Spleen (tissue), 11 donors: ENCODE results near the gene LCN6. TPM values are rescaled to one million over a fixed set of nuclear protein-coding genes. Genes with fewer than 3 reads are reported as not detected.

ENCODE experiments used
- DNase-seq: peaks from one replicate; pipeline ENCODE4 v3.0.0-alpha.2; 2020
- H3K27ac ChIP-seq, 8 donors: fragments of 200-600 bp; sonication (generic) in 7 of 8; 1 replicate in 4 of 8; 2 replicates in 4 of 8; pipeline versions ENCODE4 v1.5.0 to v1.8.0; 2016 to 2021; ENCODE audit warnings: inconsistent platforms in 4 of 8, mild to moderate bottlenecking in 4 of 8, moderate library complexity in 1 of 8
- H3K27me3 ChIP-seq, 7 donors: fragments of 200-600 bp; sonication (generic) in 6 of 7; replicated peaks in 1 of 7; 1 replicate in 4 of 7; 2 replicates in 3 of 7; pipeline versions ENCODE4 v1.5.0 to v1.8.0; 2016 to 2021; ENCODE audit warnings: inconsistent platforms in 3 of 7, mild to moderate bottlenecking in 1 of 7
- H3K36me3 ChIP-seq, 6 donors: fragments of 200-600 bp; sonication (generic) in 5 of 6; 1 replicate in 4 of 6; 2 replicates in 2 of 6; pipeline versions ENCODE4 v1.5.0 to v1.8.0; 2016 to 2021; ENCODE audit warnings: inconsistent platforms in 2 of 6
- H3K4me1 ChIP-seq, 6 donors: fragments of 200-600 bp; sonication (generic) in 5 of 6; 1 replicate in 3 of 6; 2 replicates in 3 of 6; pipeline versions ENCODE4 v1.5.0 to v1.8.0; 2016 to 2021; ENCODE audit warnings: inconsistent platforms in 3 of 6
- H3K4me3 ChIP-seq, 8 donors: fragments of 200-600 bp; sonication (generic) in 7 of 8; 1 replicate in 4 of 8; 2 replicates in 4 of 8; pipeline versions ENCODE4 v1.5.0 to v1.8.0; 2016 to 2021; ENCODE audit warnings: inconsistent platforms in 4 of 8, mild to moderate bottlenecking in 4 of 8, moderate library complexity in 2 of 8
- H3K9me3 ChIP-seq, 8 donors: fragments of 200-600 bp; sonication (generic) in 7 of 8; 1 replicate in 4 of 8; 2 replicates in 4 of 8; pipeline versions ENCODE4 v1.5.0 to v1.8.0; 2016 to 2021; ENCODE audit warnings: inconsistent platforms in 4 of 8
- POLR2A ChIP-seq, 3 donors: fragments of 450-650 bp; IDR thresholded peaks; one replicate each; pipeline ENCODE4 v1.5.1; 2017; ENCODE audit warnings: antibody characterized with exemption in 3 of 3, mild to moderate bottlenecking in 1 of 3
- POLR2AphosphoS5 ChIP-seq, 3 donors: sonication (generic); formaldehyde crosslinking; IDR thresholded peaks; one replicate each; pipeline ENCODE4 v1.5.1; 2017; ENCODE audit warnings: antibody characterized with exemption in 3 of 3
- WGBS, 5 donors: extraction: QIAGEN DNeasy Blood & Tissue Kit in 3 of 5; methylation state at CpG; one replicate each; pipeline versions ENCODE4 v1.1.5 to v1.1.7; 2013 to 2018; 5-methylcytosine and 5-hydroxymethylcytosine counted together
- intact Hi-C: fragments of 100-400 bp; cut with DNase I; formaldehyde crosslinking; loops from one replicate; pipeline ENCODE4 v1.15.0; 2023; ENCODE audit warnings: low total_unique reads
- polyA plus RNA-seq, 3 donors: library from polyadenylated mRNA; stranded (reverse); fragments of 200-250 nt; gene quantifications; one replicate each; pipeline ENCODE4 v1.2.1, GENCODE V29; 2013
- total RNA-seq, 7 donors: library from RNA; depleted of rRNA in 3 of 7; stranded (reverse); fragments of >200 nt in 3 of 7; fragmentation: NEBNext Ultra II Directional in 4 of 7; extraction: Animal tissue kit (Norgen Biotek cat#: 25700) in 4 of 7; gene quantifications; one replicate each; pipeline versions ENCODE4 v1.1.0 to v1.2.1, GENCODE V29; 2016 to 2021
- TF ChIP-seq, protein P1 (sequence below), 11 experiments: fragments of 200-600 bp in 7 of 11; fragments of 450-650 bp in 4 of 11; sonication (generic) in 4 of 11; IDR thresholded peaks in 8 of 11; conservative IDR thresholded peaks in 3 of 11; 1 replicate in 7 of 11; 2 replicates in 4 of 11; pipeline versions ENCODE4 v1.4.0 to v1.8.0; 2016 to 2021; ENCODE audit warnings: antibody characterized with exemption in 11 of 11, inconsistent platforms in 4 of 11, mild to moderate bottlenecking in 1 of 11
- donor health status: healthy with polysubstance abuse.
- donor health status: DM: no; HTN: no; CAD: no; lungs with moderate emphysema.
- donor health status: DM: no; HTN: no; CAD: no.
- donor health status: Bipolar disorder and iron deficiency.
- donor health status: healthy.
- donor health status: DM: no; HTN: no; CAD: no.
- donor health status: DM: yes; HTN: yes; CAD: no.

LCN6 gene
- total and polyA plus RNA-seq, 10 donors: 1.2 to 18.9 (median 4.4) TPM

DNA sequence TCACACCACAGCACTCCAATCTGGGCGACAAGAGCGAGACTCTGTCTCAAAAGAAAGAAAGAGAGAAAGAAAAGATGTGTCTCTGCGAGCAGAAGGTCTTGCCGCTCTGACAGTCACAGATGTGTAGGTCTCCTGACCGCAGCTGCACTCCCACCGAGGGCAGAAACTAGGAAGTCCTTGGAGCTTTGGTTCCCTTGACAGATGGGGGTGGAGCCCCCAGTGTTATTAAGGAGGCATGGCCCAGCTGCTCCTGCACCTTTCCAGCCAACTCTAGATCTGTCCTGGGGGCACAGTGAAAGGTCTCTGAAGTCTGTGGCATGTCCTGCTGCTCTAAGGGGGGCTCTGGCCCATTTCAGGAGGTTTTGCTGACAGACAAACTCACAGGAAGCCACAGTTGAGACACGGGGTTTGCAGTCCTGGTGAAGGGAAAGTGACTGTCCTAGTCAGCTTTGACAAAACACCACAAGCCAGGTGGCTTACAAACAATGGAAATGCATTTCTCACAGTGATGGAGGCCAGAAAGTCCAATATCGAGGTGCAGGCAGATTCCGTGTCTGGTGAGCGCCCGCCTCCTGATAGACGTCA lies 45.0 kb downstream of the LCN6 start:
- Histone ChIP-seq H3K4me3 (no peak overlapping the region), H3K9me3 (no peaks in the 10 kb centered on the region), H3K27me3 (peaks cover 0 to 28% (median 0%) of the 10 kb centered on the region in 7 donors), H3K27ac (no peak overlapping the region), H3K36me3 (no peaks in the 10 kb centered on the region), H3K4me1 (peaks cover 13 to 62% (median 37%) of the 10 kb centered on the region in 6 donors)
- 49 to 60% (median 57%) methylated on average over 11 to 12 of the region's 12 CpGs for WGBS, 5 donors
- intact Hi-C loops: no loop called here
- peak in 1 of 3 donors; percentile 37 for TF ChIP-seq POLR2AphosphoS5 (IDR thresholded peaks at IDR 0.05)
- TF ChIP-seq, protein P1, sequence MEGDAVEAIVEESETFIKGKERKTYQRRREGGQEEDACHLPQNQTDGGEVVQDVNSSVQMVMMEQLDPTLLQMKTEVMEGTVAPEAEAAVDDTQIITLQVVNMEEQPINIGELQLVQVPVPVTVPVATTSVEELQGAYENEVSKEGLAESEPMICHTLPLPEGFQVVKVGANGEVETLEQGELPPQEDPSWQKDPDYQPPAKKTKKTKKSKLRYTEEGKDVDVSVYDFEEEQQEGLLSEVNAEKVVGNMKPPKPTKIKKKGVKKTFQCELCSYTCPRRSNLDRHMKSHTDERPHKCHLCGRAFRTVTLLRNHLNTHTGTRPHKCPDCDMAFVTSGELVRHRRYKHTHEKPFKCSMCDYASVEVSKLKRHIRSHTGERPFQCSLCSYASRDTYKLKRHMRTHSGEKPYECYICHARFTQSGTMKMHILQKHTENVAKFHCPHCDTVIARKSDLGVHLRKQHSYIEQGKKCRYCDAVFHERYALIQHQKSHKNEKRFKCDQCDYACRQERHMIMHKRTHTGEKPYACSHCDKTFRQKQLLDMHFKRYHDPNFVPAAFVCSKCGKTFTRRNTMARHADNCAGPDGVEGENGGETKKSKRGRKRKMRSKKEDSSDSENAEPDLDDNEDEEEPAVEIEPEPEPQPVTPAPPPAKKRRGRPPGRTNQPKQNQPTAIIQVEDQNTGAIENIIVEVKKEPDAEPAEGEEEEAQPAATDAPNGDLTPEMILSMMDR (IDR thresholded peaks at IDR 0.05 in 8 of 11, conservative IDR thresholded peaks at IDR 0.05 in 3 of 11): no peak
- no peak for DNase-seq

DNA sequence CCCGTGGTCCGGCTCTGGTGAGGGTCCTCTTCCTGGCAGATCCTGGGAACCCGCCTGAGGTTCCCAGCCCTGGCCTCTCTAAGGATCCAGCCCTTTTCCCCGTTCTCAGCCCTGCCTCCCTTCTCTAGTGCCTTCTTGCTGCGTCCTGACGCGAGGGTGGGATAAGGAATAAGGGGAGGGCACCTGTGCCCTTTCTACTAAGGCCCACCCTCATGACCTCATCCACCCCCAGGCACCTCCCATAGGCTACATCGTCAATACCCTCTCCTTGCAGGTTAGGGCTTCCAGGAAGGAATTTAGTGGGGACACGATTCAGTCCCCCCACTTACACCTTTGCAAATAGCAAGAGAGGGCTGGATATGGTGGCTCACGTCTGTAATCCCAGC lies 46.7 kb downstream of the LCN6 start:
- DNase-seq: no peak
- Histone ChIP-seq H3K9me3 (no peaks in the 10 kb centered on the region), H3K27ac (peak overlapping the region in 4 of 8 donors; percentile 32 to 69 (median 44)), H3K27me3 (peaks cover 0 to 37% (median 8%) of the 10 kb centered on the region in 7 donors), H3K4me1 (peaks cover 13 to 76% (median 46%) of the 10 kb centered on the region in 6 donors), H3K4me3 (peak overlapping the region in 1 of 8 donors; percentile 51), H3K36me3 (no peaks in the 10 kb centered on the region)
- intact Hi-C loops: no loop called here
- TF ChIP-seq, protein P1 (IDR thresholded peaks at IDR 0.05 in 8 of 11, conservative IDR thresholded peaks at IDR 0.05 in 3 of 11): no peak
- TF ChIP-seq POLR2A (IDR thresholded peaks at IDR 0.05): no peak
- TF ChIP-seq POLR2AphosphoS5 (IDR thresholded peaks at IDR 0.05): no peak
- 27 to 47% (median 34%) methylated on average over 10 of the region's 10 CpGs for WGBS, 5 donors

DNA sequence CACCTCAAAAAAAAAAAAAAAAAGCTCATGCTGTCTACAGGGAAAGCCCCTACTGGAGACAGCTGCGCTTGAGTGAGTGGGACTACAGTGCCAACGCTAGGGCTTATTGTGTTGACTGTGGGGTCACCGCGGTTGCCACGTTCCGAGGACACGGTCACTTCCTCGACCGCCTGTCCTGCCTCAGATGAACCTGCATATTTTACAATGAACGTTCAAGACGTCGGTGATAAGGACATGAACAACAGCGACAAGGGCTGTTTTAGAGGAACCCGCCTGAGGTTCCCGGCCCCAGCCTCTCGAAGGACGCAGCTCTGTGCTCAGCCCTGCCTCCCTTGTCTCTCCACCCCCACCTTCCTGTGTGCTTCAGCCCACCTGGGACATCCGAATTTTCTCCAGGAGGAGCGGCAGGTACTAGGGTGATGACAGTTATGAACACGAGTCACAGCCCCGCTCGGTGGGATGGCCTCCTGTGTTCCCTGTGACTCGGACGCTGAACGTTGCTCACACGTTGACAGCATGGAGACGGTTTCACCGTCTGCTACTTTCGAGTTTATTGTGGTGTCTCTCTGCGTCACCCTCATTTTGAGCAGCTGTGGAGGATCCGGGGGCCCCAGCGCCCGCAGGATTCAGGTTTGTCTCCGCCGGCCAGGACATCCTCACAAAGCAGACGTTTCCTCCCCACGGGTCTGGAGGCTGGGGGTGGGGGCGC lies 47.2 kb downstream of the LCN6 start:
- H3K27ac ChIP-seq: peak overlapping the region in 4 of 8 donors; percentile 32 to 69 (median 44)
- peaks cover 13 to 81% (median 49%) of the 10 kb centered on the region in 6 donors for H3K4me1 ChIP-seq
- intact Hi-C loops: no loop called here
- TF ChIP-seq POLR2A (IDR thresholded peaks at IDR 0.05) (no peak), POLR2AphosphoS5 (IDR thresholded peaks at IDR 0.05) (peak; percentile 44 to 48 (median 45))
- TF ChIP-seq, protein P1 (IDR thresholded peaks at IDR 0.05 in 8 of 11, conservative IDR thresholded peaks at IDR 0.05 in 3 of 11): peak in 1 of 11 experiments; percentile 4
- no peaks in the 10 kb centered on the region for H3K36me3 ChIP-seq
- H3K9me3 ChIP-seq: no peaks in the 10 kb centered on the region
- H3K4me3 ChIP-seq: peak overlapping the region in 5 of 8 donors; percentile 2 to 51 (median 11)
- H3K27me3 ChIP-seq: peaks cover 0 to 42% (median 8%) of the 10 kb centered on the region in 7 donors
- 2 to 10% (median 4%) methylated on average over 34 to 38 of the region's 38 CpGs for WGBS, 5 donors
- peak; percentile 85 for DNase-seq

DNA sequence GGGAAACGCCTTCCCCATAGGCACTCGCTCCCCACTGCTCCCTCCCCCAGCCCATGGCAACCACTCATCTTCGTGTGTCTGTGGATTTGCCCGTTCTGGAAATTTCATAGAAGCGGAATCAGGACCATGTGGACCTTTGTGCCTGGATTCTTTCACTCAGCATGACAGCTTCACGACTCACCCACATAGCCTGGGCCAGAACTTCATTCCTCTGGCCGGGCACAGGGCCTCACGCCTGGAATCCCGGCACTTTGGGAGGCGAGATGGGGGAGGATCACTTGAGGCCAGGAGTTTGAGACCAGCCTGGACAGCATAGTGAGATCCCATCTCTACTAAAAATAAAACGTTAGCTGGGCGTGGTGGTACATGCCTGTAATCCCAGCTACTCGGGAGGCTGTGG lies 48.0 kb downstream of the LCN6 start:
- H3K36me3 ChIP-seq: no peaks in the 10 kb centered on the region
- H3K27me3 ChIP-seq: peaks cover 0 to 50% (median 8%) of the 10 kb centered on the region in 7 donors
- WGBS, 5 donors: 75 to 91% (median 78%) methylated on average over 13 of the region's 13 CpGs
- H3K9me3 ChIP-seq: no peaks in the 10 kb centered on the region
- H3K27ac ChIP-seq: no peak overlapping the region
- H3K4me1 ChIP-seq: peaks cover 13 to 84% (median 53%) of the 10 kb centered on the region in 6 donors
- no peak overlapping the region for H3K4me3 ChIP-seq
- TF ChIP-seq, protein P1 (IDR thresholded peaks at IDR 0.05 in 8 of 11, conservative IDR thresholded peaks at IDR 0.05 in 3 of 11): no peak
- TF ChIP-seq POLR2AphosphoS5 (IDR thresholded peaks at IDR 0.05): no peak
- TF ChIP-seq POLR2A (IDR thresholded peaks at IDR 0.05): no peak
- DNase-seq: no peak
- intact Hi-C loops: no loop called here
